Transverse colon (tissue), 4 donors: ENCODE measurements around the gene MANEA. TPM values are rescaled to one million over a fixed set of nuclear protein-coding genes. Genes with fewer than 3 reads are reported as not detected.
"Not testable (repeated sequence)": the region's sequence is repeated elsewhere in the genome, so short reads cannot be mapped to it uniquely, and the experiment has no call there.

Source experiments
- DNase-seq: peaks from one replicate; pipeline ENCODE4 v3.0.0-alpha.2; 2019
- H3K27ac ChIP-seq, 4 donors: fragments of 200-600 bp; sonication (generic); 2 replicates each; pipeline ENCODE4 v1.5.1; 2016 to 2018; ENCODE audit warnings: inconsistent platforms in 4 of 4
- H3K27me3 ChIP-seq: fragments of 200-600 bp; sonication (generic); 2 replicates; pipeline ENCODE4 v1.5.1; 2017; ENCODE audit warnings: inconsistent platforms
- H3K36me3 ChIP-seq, 4 donors: fragments of 200-600 bp; sonication (generic); 2 replicates each; pipeline ENCODE4 v1.5.1; 2017 to 2019; ENCODE audit warnings: inconsistent platforms in 4 of 4
- H3K4me1 ChIP-seq, 4 donors: fragments of 200-600 bp; sonication (generic); 2 replicates each; pipeline ENCODE4 v1.5.1; 2017 to 2020; ENCODE audit warnings: inconsistent platforms in 4 of 4
- H3K4me3 ChIP-seq, 4 donors: fragments of 200-600 bp; sonication (generic); 1 replicate in 1 of 4; 2 replicates in 3 of 4; pipeline versions ENCODE4 v1.5.1 to v1.6.1; 2017 to 2019; ENCODE audit warnings: inconsistent platforms in 4 of 4
- H3K9me3 ChIP-seq, 2 donors: fragments of 200-600 bp; sonication (generic); 2 replicates each; pipeline ENCODE4 v1.5.1; 2017 to 2019; ENCODE audit warnings: inconsistent platforms in 2 of 2
- EP300 ChIP-seq: sonication (generic); formaldehyde crosslinking; IDR thresholded peaks from one replicate; pipeline ENCODE4 v1.6.1; 2017; ENCODE audit warnings: antibody characterized with exemption, low read depth
- POLR2A ChIP-seq: fragments of 450-650 bp; IDR thresholded peaks from one replicate; pipeline ENCODE4 v1.6.1; 2016; ENCODE audit warnings: antibody characterized with exemption, mild to moderate bottlenecking, moderate library complexity
- POLR2AphosphoS5 ChIP-seq, 3 donors: sonication (generic); formaldehyde crosslinking; IDR thresholded peaks; one replicate each; pipeline ENCODE4 v1.6.1; 2016; ENCODE audit warnings: antibody characterized with exemption in 3 of 3
- WGBS, 2 donors: methylation state at CpG; one replicate each; pipeline ENCODE4 v1.1.5; 2018; ENCODE audit warnings: low coverage in 1 of 2; 5-methylcytosine and 5-hydroxymethylcytosine counted together
- in situ Hi-C, 4 donors: fragments of 200-750 bp; cut with MboI; loops; one replicate each; pipeline versions ENCODE4 v1.15.0 to v1.15.1; 2017; ENCODE audit warnings: low sequenced_read_pairs in 3 of 4, low pct_ligation_motif_present in 1 of 4, low pct_unique_long_range_greater_than_20kb in 1 of 4
- intact Hi-C: fragments of 100-400 bp; cut with DNase I; formaldehyde crosslinking; loops from one replicate; pipeline ENCODE4 v1.15.1; 2023; ENCODE audit warnings: low total_unique reads
- total RNA-seq, 4 donors: library from RNA; depleted of rRNA; stranded (reverse); fragments of >200 nt; gene quantifications; one replicate each; pipeline ENCODE4 v1.1.0, GENCODE V29; 2016
- TF ChIP-seq, protein P1 (sequence below), 5 experiments: fragments of 200-600 bp in 3 of 5; fragments of 450-650 bp in 2 of 5; sonication (generic) in 3 of 5; IDR thresholded peaks; 1 replicate in 2 of 5; 2 replicates in 3 of 5; pipeline ENCODE4 v1.5.1; 2016 to 2017; ENCODE audit warnings: antibody characterized with exemption in 5 of 5, inconsistent platforms in 3 of 5, mild to moderate bottlenecking in 2 of 5, moderate library complexity in 1 of 5

Gene MANEA
- total RNA-seq, 4 donors from 2014 or later = 0.37 to 8.7 (median 3.3) TPM

DNA sequence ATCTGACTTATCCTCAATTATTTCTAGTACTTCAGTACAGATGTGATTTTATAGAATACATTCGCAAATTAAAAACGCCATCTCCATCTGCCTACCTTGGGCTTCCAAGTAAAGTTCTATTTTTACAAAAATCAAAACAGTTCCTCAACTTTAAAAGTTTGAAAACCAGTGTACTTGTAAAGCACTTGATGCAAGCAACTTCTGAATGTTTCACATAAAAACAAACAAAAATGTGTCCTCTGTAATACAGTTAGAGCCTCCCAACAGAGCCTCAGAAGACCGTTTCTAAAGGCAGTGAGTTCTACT, 384 bp upstream of the MANEA start:
- TF ChIP-seq POLR2A = no peak
- TF ChIP-seq, protein P1, sequence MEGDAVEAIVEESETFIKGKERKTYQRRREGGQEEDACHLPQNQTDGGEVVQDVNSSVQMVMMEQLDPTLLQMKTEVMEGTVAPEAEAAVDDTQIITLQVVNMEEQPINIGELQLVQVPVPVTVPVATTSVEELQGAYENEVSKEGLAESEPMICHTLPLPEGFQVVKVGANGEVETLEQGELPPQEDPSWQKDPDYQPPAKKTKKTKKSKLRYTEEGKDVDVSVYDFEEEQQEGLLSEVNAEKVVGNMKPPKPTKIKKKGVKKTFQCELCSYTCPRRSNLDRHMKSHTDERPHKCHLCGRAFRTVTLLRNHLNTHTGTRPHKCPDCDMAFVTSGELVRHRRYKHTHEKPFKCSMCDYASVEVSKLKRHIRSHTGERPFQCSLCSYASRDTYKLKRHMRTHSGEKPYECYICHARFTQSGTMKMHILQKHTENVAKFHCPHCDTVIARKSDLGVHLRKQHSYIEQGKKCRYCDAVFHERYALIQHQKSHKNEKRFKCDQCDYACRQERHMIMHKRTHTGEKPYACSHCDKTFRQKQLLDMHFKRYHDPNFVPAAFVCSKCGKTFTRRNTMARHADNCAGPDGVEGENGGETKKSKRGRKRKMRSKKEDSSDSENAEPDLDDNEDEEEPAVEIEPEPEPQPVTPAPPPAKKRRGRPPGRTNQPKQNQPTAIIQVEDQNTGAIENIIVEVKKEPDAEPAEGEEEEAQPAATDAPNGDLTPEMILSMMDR (IDR thresholded peaks at IDR 0.05) = no peak
- TF ChIP-seq POLR2AphosphoS5 (IDR thresholded peaks at IDR 0.05) = no peak
- no peak for TF ChIP-seq EP300
- Histone ChIP-seq H3K27ac (peak overlapping the region; percentile 90 to 93 (median 92)), H3K4me3 (peak overlapping the region; percentile 54 to 81 (median 70)), H3K9me3 (no peaks in the 10 kb centered on the region), H3K36me3 (no peaks in the 10 kb centered on the region), H3K27me3 (no peaks in the 10 kb centered on the region), H3K4me1 (peaks cover 11 to 19% (median 14%) of the 10 kb centered on the region in 4 donors)
- no peak for DNase-seq
- intact Hi-C loops = no loop called here
- in situ Hi-C loops = no loop called here
- WGBS, 2 donors = 0% methylated on average over 2 to 3 of the region's 3 CpGs

DNA sequence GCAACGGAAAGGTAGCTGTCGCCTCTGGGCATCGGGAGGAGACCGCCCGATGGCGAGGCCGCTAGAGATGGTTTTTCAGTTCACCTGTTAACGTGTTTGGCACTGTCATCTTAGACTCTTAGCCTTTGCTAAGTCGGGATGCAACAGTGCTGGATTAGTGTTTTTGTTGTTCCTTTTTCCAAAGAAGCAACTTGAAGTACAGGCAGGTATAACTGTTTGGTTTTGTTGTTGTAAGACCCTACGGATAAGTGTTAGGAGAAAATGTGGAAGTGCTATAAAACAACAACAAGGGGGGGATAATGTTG, 723 bp downstream of the MANEA start:
- H3K4me1 ChIP-seq = peaks cover 11 to 19% (median 14%) of the 10 kb centered on the region in 4 donors
- WGBS, 2 donors = 0 to 5% methylated on average over 2 to 10 of the region's 10 CpGs
- in situ Hi-C loops = no loop called here

DNA sequence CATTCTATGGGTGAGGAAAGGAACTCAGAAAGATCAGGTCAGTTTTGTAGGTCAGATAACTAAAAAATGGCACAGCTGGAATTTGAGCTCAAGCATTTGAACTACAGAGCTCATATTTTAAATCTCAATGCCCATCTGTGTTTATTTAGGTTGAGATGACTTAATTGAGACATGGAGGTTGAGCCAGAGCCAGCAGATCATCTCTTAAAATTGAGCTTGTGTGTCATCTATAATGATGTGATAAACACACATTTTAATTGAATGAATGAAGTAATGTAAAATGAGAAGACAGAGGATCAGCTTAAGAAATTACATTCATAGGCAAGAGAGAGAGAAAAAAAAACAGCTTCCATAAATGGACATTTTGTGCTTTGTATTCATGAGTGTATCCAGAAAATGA, 3.7 kb downstream of the MANEA start:
- H3K9me3 ChIP-seq = peaks cover 6 to 12% of the 10 kb centered on the region in 2 donors
- H3K4me1 ChIP-seq = peaks cover 5 to 18% (median 7%) of the 10 kb centered on the region in 4 donors
- H3K36me3 ChIP-seq = no peaks in the 10 kb centered on the region
- H3K4me3 ChIP-seq = no peak overlapping the region
- in situ Hi-C loops (no loop called here), intact Hi-C loops (no loop called here)
- TF ChIP-seq, protein P1 (IDR thresholded peaks at IDR 0.05) = no peak
- TF ChIP-seq EP300 (no peak), POLR2A (no peak), POLR2AphosphoS5 (IDR thresholded peaks at IDR 0.05) (no peak)
- DNase-seq = no peak
- H3K27me3 ChIP-seq = no peaks in the 10 kb centered on the region
- H3K27ac ChIP-seq = no peak overlapping the region

More for the DNA sequence above, 723 bp downstream of the MANEA start:
- no peak for DNase-seq
- H3K27ac ChIP-seq = peak overlapping the region; percentile 90 to 93 (median 92)
- TF ChIP-seq POLR2A (no peak), EP300 (no peak), POLR2AphosphoS5 (IDR thresholded peaks at IDR 0.05) (no peak)
- TF ChIP-seq, protein P1 (IDR thresholded peaks at IDR 0.05) = no peak
- intact Hi-C loops = no loop called here
- peak overlapping the region; percentile 54 to 81 (median 70) for H3K4me3 ChIP-seq
- no peaks in the 10 kb centered on the region for H3K36me3 ChIP-seq
- H3K9me3 ChIP-seq = no peaks in the 10 kb centered on the region
- no peaks in the 10 kb centered on the region for H3K27me3 ChIP-seq

DNA sequence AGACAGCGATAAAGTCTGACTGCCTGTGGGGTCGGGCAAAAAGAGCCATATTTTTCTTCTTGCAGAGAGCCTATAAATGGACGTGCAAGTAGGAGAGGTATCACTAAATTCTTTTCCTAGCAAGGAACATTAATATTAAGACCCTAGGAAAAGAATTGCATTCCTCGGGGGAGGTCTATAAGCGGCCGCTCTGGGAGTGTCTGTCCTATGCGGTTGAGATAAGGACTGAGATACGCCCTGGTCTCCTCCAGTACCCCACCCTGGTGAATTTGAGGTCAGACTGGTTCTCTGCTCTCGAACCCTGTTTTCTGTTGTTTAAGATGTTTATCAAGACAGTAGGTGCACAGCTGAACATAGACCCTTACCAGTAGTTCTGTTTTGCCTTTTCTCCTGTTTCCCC, 6.9 kb downstream of the MANEA start:
- intact Hi-C loops, in situ Hi-C loops, H3K4me3 ChIP-seq, DNase-seq, H3K4me1 ChIP-seq, H3K27me3 ChIP-seq, H3K27ac ChIP-seq, H3K36me3 ChIP-seq: not testable (repeated sequence)
- WGBS, 2 donors = 94 to 100% methylated on average over 9 of the region's 9 CpGs
- H3K9me3 ChIP-seq = peaks cover 6 to 12% of the 10 kb centered on the region in 2 donors

DNA sequence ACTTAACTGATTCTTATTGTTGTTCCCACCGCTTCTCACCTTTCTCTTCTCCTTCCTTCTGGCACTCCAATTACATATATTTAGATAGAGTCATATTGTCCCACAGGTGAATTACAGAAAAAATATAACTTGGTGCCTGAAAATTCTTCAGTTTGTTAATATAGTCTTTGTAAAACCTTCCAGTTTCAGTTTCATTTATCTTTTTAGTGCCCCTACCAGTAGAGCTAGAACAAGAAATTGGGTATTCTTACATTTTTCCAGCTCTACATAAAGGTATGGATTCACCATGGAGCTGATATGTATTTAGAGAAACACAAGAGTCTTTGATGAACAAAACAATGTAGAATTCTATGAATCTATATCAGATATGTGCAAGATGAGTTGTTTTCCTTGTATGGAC, 10.7 kb downstream of the MANEA start:
- WGBS, 2 donors = 94% methylated on average over 1 of the region's 1 CpG; no CpG with 5 or more reads in 1 of the 2 donors
- intact Hi-C loops = no loop called here

More for the DNA sequence above, 10.7 kb downstream of the MANEA start:
- H3K4me1 ChIP-seq = peaks cover 0 to 8% (median under 1%) of the 10 kb centered on the region in 4 donors
- no peak for DNase-seq
- no peaks in the 10 kb centered on the region for H3K27me3 ChIP-seq
- TF ChIP-seq POLR2A = no peak
- TF ChIP-seq EP300 = no peak
- no peak for TF ChIP-seq POLR2AphosphoS5 (IDR thresholded peaks at IDR 0.05)
- TF ChIP-seq, protein P1 (IDR thresholded peaks at IDR 0.05) = no peak
- peaks cover 6 to 12% of the 10 kb centered on the region in 2 donors for H3K9me3 ChIP-seq
- no peak overlapping the region for H3K4me3 ChIP-seq
- in situ Hi-C loops = no loop called here
- no peaks in the 10 kb centered on the region for H3K36me3 ChIP-seq
- no peak overlapping the region for H3K27ac ChIP-seq
